Activated CD4-positive, CD25-positive, alpha-beta regulatory T cell treated with anti-CD3 and anti-CD28 coated beads, Interleukin-2, amount 50 U/mL, for 72 hours (primary cell): ENCODE measurements around the gene UQCRH.
"Not testable (repeated sequence)": the region's sequence is repeated elsewhere in the genome, so short reads cannot be mapped to it uniquely, and the experiment has no call there.

Experiments
- DNase-seq: peaks from one replicate; pipeline ENCODE4 v3.0.0; 2021

The UQCRH gene

GRCh38 chr1:46301406-46301807 lies 2.1 kb upstream of the UQCRH start:
- no peak for DNase-seq

- DNase-seq = peak; percentile 65
Measured at GRCh38 chr1:46301808-46302640, 1.5 kb upstream of the UQCRH start.

DNA sequence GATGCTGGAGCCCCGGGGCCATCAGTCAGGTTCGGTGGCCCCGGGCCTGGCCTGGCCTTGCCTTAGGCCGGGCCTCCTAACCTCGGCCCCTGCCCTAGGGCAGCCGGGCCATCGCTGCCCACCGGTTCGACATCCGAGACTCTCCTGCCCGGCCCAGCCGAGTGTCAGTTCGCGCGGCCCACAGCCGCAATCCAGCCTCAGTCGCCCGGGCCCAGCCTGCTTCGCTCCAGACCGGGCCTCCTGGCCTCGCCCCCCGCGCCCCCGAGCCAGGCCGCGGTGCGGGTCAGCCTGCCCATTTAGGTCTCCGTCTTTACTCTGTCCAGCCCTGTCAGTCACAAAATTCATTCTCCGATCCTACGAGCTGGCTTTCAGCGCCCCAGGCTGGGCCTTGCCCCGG lies 859 bp upstream of the UQCRH start:
- no peak for DNase-seq

DNA sequence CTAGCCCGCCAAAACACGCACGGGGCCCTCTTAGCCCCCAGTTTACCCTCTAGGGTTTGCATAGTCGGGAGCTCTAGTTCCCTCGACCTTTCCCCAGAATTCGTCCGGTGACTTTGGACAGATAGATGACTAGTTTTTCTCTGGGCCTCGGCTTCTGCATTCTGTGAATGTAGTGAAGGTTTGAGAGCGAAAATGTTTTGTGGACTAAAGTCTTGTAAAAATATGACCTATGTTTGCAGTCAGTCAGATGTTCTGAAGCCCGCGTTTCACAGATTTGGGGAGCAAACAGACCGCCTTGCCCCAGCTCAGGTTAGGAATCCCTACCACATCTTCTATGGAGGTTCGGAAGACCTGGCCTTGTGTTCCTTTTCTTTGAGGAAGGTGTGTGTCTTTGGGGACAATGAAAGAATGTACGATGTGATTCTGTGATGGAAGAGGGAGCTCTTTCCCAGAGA lies 401 bp downstream of the UQCRH start:
- no peak for DNase-seq

DNA sequence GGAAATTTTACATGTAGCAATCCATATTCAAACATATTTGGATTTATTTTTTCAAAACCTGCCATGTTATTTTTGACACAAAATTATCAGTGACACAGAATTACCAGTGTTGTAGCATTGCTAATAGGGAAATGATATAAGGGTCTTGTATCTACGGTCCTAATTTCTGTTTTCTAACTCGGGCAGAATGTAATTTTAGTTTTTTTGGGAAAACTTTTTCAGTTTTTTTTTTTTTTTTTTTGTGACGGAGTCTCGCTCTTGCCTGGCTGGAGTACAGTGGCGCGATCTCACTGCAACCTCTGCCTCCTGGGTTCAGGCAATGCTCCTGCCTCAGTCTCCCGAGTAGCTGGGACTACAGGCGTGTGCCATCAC lies 2.6 kb downstream of the UQCRH start:
- no peak for DNase-seq

- DNase-seq = no peak
Measured at GRCh38 chr1:46309401-46310159, 6.1 kb downstream of the UQCRH start.

DNA sequence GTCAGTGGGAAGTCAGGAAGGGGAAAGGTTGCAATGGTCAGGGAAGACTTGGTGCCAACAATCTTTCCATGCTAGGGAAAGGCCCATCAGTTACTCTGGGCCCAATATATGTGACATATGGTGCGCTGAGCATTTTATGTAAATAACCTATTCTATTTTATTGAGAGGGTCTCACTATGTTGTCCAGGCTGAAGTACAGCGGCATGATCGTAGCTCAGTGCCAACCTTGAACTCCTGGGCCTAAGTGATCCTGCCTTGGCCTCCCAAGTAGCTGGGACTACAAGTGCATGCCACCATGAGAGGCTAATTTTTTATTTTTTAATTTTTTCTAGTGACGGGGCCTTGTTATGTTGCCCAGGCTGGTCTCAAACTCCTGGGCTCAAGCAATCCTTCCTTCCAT lies 6.8 kb downstream of the UQCRH start:
- DNase-seq = no peak

DNA sequence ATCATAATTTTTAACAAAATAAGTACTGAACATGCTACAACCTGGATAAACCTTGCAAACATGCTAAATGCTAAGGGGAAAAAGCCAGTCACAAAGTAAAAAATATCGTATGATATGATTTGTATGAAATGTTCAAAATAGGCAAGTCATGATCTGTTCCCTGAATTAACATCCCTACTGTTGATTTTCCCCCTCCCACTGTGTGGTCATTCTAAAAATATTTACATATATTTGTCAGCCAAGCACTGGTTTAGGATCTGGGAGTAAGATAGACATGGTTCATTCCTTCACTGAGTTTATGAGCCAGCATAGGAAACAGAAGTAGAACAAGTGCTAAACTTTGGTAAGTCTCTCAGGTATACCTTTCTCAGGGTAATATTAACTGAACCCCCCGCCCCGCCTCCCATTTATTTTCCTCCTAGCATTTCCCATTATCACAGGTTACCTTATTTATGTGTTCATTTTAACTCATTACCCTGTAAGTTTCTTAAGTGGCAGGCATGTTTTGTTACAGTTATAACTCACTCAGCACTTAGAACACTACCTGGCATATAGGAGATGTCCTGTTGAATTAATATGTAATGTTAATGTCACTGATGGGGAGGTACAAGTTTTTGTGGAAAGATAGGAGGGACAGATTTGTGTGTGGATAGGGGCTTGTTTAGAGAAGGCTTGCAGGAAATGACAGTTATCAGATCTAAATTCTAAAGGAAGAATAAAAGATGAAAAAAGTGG lies 12.3 kb downstream of the UQCRH start:
- no peak for DNase-seq

DNA sequence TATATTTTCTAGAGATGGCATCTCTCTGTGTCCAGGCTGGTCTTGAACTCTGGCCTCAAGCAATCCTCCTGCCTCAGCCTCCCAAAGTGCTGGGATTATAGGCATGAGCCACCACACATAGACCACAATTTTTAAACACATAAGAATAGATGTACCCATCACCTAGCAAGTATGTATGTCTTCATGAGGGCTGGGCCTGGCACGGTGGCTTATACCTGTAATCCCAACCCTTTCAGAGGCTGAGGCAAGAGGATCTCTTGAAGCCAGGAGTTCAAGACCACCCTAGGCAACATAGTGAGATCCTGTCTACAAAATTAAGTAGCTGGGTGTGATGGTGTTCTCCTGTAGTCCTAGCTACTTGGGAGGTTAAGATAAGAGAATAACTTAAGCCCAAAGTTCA lies 13.8 kb downstream of the UQCRH start:
- no peak for DNase-seq

DNA sequence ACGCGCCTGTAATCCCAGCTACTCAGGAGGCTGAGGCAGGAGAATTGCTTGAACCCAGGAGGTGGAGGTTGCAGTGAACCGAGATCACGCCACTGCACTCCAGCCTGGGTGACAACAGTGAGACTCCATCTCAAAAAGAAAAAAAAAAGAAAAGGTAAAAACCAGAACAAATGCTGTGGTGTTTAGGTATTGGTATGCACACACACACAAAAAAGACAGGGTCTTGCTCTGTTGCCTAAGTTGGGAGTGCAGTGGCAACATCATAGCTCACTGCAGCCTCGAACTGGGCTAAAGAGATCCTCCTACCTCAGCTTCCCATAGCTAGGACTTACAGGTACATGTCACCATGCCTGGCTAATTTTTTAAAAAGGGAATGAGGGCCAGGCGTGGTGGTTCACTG lies 15.8 kb downstream of the UQCRH start:
- DNase-seq = not testable (repeated sequence)

GRCh38 chr1:46319960-46320914 lies 16.7 kb downstream of the UQCRH start:
- not testable (repeated sequence) for DNase-seq

DNA sequence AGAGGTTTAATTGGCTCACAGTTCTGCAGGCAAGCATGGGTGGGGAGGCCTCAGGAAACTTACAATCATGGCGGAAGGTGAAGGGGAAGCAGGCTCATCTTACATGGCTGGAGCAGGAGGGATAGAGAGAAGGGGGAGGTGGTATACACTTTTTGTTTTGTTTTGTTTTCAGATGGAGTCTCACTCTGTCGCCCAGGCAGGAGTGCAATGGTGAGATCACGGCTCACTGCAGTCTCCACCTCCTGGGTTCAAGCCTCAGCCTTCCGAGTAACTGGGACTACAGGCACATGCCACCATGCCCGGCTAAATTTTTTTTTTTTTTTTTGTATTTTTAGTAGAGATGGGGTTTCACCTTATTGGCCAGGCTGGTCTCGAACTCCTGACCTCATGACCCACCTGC lies 18.7 kb downstream of the UQCRH start:
- not testable (repeated sequence) for DNase-seq

DNA sequence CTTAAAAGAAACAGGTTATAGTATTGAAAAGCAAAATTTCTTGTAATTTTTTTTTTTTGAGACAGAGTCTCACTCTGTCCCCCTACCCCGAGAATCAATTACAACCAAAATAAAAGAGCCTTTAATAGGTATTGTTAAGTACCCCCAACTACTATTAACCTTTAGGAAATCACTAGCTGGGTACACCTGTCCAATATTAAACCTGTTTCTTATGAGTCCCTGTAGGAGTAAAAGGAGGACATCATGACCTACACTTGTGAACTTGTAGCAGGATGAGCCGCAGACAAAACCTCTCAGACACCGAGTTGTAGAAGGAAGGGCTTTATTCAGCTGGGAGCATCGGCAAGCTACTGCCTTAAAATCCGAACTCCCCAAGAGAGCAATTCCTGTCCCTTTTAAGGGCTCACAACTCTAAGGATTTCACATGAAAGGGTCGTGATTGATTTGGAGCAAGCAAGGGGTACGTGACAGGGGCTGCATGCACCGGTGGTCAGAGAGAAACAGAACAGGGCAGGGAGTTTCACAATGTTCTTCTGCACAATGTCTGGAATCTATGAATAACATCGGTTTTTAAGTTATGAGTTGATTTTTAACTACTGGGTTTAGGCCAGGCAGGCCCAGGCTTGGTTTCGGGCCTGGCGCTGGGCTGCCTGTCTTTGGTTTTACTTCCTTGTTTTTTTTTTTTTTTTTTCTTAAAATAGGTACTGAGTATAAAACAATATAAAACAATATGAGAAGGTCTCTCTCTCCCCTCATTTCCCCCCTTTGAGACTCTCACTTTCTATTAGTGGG lies 22.0 kb downstream of the UQCRH start:
- not testable (repeated sequence) for DNase-seq

DNA sequence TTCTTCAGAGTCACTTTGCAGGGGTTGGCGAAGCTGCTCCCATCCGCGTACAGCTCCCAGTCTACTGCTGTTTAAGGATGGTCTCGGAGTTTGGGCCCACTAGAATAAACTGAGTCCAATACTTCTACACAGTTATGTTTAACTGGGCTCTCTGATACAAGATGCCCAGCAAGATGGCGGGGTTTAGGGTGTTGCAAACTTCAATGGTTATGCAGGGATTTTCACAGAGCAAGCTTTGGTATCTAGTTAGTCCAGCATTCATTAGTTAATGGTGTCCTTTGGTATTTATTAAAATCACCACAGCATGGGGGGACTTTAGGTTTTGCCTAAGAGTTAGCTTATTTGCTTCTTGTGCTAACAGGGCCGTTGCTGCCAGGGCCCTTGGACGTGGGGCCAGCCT lies 24.7 kb downstream of the UQCRH start:
- DNase-seq = not testable (repeated sequence)

DNA sequence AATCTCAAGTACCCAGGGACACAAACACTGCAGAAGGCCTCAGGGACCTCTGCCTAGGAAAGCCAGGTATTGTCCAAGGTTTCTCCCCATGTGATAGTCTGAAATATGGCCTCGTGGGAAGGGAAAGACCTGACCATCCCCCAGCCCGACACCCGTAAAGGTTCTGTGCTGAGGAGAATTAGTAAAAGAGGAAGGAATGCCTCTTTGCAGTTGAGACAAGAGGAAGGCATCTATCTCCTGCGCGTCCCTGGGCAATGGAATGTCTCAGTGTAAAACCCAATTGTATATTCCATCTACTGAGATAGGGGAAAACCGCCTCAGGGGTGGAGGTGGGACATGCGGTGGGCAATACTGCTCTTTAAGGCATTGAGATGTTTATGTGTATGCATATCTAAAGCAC lies 26.3 kb downstream of the UQCRH start:
- not testable (repeated sequence) for DNase-seq

- not testable (repeated sequence) for DNase-seq
Measured at GRCh38 chr1:46330381-46330780, 26.9 kb downstream of the UQCRH start.

GRCh38 chr1:46331786-46332540 lies 28.5 kb downstream of the UQCRH start:
- DNase-seq = not testable (repeated sequence)

GRCh38 chr1:46333300-46334029 lies 30.0 kb downstream of the UQCRH start:
- DNase-seq = no peak

GRCh38 chr1:46334030-46334384 lies 30.5 kb downstream of the UQCRH start:
- no peak for DNase-seq

DNA sequence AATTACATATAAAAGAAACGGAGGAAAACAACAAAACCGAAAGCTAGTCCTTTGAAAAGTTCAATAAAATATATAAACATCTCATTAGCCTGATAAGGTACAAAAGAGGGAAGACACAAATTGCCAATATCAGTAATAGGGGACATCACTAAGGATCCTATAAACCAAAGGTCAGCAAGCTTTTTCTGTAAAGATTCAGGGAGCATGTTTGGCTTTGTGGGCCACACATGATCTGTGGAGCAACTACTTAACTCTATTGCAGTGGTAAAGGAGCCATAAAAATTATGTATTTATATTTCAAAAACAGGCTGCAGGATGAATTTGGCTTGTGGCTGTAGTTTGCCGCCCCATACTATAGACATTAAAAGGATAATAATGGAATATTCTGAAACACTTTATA lies 31.6 kb downstream of the UQCRH start:
- DNase-seq = no peak
